Fibroblast of gingiva (primary cell): ENCODE data around the gene MRPS18A.
A peak's percentile ranks its signal among the peaks of the same experiment; 100 is the strongest.
"Not testable (repeated sequence)": the region's sequence is repeated elsewhere in the genome, so short reads cannot be mapped to it uniquely, and the experiment has no call there.

Experiments
- DNase-seq: peaks from one replicate; pipeline ENCODE4 v3.0.0-alpha.2; 2011; ENCODE audit warnings: low read depth

Gene MRPS18A

GRCh38 chr6:43717389-43717788 is 29.8 kb upstream of the MRPS18A start:
- no peak for DNase-seq

- no peak for DNase-seq
Measured at GRCh38 chr6:43716099-43716498, 28.5 kb upstream of the MRPS18A start.

GRCh38 chr6:43715056-43715788 is 27.6 kb upstream of the MRPS18A start:
- DNase-seq = no peak

- DNase-seq = peak; percentile 48
Measured at GRCh38 chr6:43714311-43715055, 26.9 kb upstream of the MRPS18A start.

GRCh38 chr6:43713643-43714310 is 26.2 kb upstream of the MRPS18A start:
- no peak for DNase-seq

- no peak for DNase-seq
Measured at GRCh38 chr6:43712579-43712978, 25.0 kb upstream of the MRPS18A start.

GRCh38 chr6:43710576-43710975 is 23.0 kb upstream of the MRPS18A start:
- DNase-seq = no peak

GRCh38 chr6:43709654-43710303 is 22.2 kb upstream of the MRPS18A start:
- no peak for DNase-seq

GRCh38 chr6:43708860-43709653 is 21.5 kb upstream of the MRPS18A start:
- DNase-seq = peak; percentile 72

- no peak for DNase-seq
Measured at GRCh38 chr6:43707767-43708166, 20.2 kb upstream of the MRPS18A start.

GRCh38 chr6:43707269-43707668 is 19.7 kb upstream of the MRPS18A start:
- DNase-seq = no peak

- no peak for DNase-seq
Measured at GRCh38 chr6:43706788-43707187, 19.2 kb upstream of the MRPS18A start.

GRCh38 chr6:43705996-43706395 is 18.4 kb upstream of the MRPS18A start:
- DNase-seq = no peak

- DNase-seq = no peak
Measured at GRCh38 chr6:43703512-43704429, 16.2 kb upstream of the MRPS18A start.

GRCh38 chr6:43702534-43703440 is 15.2 kb upstream of the MRPS18A start:
- DNase-seq = peak; percentile 96

- no peak for DNase-seq
Measured at GRCh38 chr6:43702171-43702533, 14.6 kb upstream of the MRPS18A start.

GRCh38 chr6:43700939-43701560 is 13.5 kb upstream of the MRPS18A start:
- DNase-seq = not testable (repeated sequence)

GRCh38 chr6:43699564-43700186 is 12.1 kb upstream of the MRPS18A start:
- DNase-seq = no peak
